Peyer's patch (tissue), 4 donors: ENCODE data around the gene RFX8.

ENCODE experiments used
- POLR2A ChIP-seq, 2 donors: fragments of 450-650 bp; IDR thresholded peaks; one replicate each; pipeline ENCODE4 v1.5.1; 2017; ENCODE audit warnings: antibody characterized with exemption in 2 of 2, mild to moderate bottlenecking in 2 of 2, moderate library complexity in 2 of 2
- TF ChIP-seq, protein P1 (sequence below), 6 experiments: fragments of 450-650 bp in 4 of 6; fragments of 200-600 bp in 2 of 6; sonication (generic) in 1 of 6; IDR thresholded peaks; one replicate each; pipeline ENCODE4 v1.5.1; 2017 to 2019; ENCODE audit warnings: antibody characterized with exemption in 6 of 6, mild to moderate bottlenecking in 3 of 6, moderate library complexity in 1 of 6

DNA sequence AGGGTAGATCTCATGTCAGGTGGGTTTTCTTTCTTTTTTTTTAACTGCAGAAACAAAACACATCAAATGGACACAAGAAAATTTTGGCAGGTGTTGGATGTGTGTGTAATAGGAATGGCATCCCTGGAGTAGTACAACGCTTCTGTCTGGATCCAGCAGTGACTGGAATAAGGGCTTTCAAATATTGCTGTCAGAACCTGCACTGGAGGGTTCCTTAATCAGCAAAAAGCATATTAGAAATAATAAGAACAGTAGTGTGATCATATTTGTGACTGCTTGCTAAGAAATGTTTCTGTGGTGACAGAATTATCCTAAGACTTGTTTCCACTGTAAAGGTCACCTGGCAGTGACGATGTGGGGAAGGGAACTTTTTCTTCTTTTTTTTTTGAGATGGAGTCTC is 118.4 kb downstream of the RFX8 start:
- TF ChIP-seq, protein P1, sequence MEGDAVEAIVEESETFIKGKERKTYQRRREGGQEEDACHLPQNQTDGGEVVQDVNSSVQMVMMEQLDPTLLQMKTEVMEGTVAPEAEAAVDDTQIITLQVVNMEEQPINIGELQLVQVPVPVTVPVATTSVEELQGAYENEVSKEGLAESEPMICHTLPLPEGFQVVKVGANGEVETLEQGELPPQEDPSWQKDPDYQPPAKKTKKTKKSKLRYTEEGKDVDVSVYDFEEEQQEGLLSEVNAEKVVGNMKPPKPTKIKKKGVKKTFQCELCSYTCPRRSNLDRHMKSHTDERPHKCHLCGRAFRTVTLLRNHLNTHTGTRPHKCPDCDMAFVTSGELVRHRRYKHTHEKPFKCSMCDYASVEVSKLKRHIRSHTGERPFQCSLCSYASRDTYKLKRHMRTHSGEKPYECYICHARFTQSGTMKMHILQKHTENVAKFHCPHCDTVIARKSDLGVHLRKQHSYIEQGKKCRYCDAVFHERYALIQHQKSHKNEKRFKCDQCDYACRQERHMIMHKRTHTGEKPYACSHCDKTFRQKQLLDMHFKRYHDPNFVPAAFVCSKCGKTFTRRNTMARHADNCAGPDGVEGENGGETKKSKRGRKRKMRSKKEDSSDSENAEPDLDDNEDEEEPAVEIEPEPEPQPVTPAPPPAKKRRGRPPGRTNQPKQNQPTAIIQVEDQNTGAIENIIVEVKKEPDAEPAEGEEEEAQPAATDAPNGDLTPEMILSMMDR (IDR thresholded peaks at IDR 0.05): no peak
- no peak for TF ChIP-seq POLR2A (IDR thresholded peaks at IDR 0.05)
